GM12891 (cell line): Measurements from ENCODE around the gene CARD14.
A peak's percentile ranks its signal among the peaks of the same experiment; 100 is the strongest.

Experiments used
- DNase-seq: peaks from one replicate; pipeline ENCODE4 v3.0.0; 2011; ENCODE audit warnings: low spot score; ENCODE audit not compliant: insufficient read length
- FAIRE-seq: peaks from 2 replicates; lab custom pipeline; 2011; peaks lifted over from hg19 to GRCh38; lab: Jason Lieb, UNC
- PAX5 ChIP-seq: IDR thresholded peaks from 2 replicates; pipeline ENCODE4 v1.6.1; 2011; ENCODE audit warnings: low read length, moderate library complexity, mild to moderate bottlenecking; ENCODE audit not compliant: insufficient read depth, severe bottlenecking
- POLR2A ChIP-seq: IDR thresholded peaks from 2 replicates; pipeline ENCODE4 v1.6.1; 2011; ENCODE audit warnings: low read depth, low read length, control low read depth
- POLR2AphosphoS5 ChIP-seq: IDR thresholded peaks from 2 replicates; pipeline ENCODE4 v1.6.1; 2011; ENCODE audit warnings: low read depth, low read length, control low read depth
- POU2F2 ChIP-seq: IDR thresholded peaks from 2 replicates; pipeline ENCODE4 v1.6.1; 2011; ENCODE audit warnings: low read depth, mild to moderate bottlenecking, control low read depth, low read length, moderate library complexity
- SPI1 ChIP-seq: IDR thresholded peaks from 2 replicates; pipeline ENCODE4 v1.6.1; 2011; ENCODE audit warnings: low read depth, low read length, control low read depth
- TAF1 ChIP-seq: IDR thresholded peaks from 2 replicates; pipeline ENCODE4 v1.6.1; 2011; ENCODE audit warnings: low read depth, low read length, control low read depth

The CARD14 gene

DNA sequence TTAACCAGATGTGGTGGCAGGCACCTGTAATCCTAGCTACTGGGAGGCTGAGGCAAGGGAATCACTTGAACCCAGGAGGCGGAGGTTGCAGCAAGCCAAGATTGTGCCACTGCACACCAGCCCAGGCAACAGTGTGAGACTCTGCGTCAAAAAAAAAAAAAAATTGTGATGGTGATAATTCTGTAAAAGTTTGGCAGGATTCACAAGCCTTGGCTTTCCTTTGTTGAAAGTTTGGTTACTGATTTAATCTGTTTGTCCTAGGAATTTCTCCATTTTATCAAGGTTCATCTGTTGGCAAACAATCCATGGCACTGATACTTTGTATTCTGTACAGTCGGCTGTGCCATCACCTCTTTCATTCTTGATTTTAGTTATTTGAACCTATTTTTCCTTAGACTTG is 38.8 kb upstream of the CARD14 start:
- no peak for FAIRE-seq
- DNase-seq = no peak
- TF ChIP-seq POLR2A = no peak

DNA sequence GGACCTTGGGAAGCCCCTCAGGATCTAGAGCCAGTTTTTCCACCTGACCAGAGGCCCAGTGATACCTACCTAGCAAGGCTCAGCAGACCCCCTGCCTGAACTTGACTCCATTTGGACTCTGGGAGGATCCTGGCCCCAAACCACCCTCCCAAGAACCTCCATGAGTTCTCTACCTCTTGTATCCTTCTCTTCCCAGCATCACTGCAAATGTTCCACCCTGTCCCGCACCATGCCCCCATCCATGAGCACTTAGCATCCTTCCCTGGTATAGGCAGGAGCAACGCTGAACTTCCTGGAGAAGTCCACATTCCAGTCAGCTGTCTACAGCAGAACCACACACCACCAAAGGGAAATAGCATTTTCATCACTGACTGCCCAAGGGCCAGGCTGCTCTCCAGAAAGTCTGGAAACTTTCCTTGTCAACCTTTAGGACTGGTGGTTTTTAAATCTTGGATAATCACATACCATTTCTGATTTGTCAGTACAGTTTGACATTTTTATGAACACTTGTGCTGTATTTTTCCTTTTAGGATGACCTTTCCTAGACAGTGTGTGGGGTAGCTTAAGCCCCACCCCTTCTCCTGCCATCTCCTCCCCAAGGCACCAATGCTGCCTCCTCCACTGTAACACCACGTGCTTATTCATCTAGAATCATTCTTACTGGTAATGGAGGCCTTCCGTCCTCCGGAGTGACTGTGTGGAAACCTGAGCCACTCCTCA is 36.8 kb upstream of the CARD14 start:
- DNase-seq = no peak
- TF ChIP-seq POU2F2 = no peak
- no peak for TF ChIP-seq POLR2A
- no peak for TF ChIP-seq SPI1
- TF ChIP-seq PAX5 = no peak
- no peak for TF ChIP-seq POLR2AphosphoS5
- TF ChIP-seq TAF1 = no peak
- no peak for FAIRE-seq

DNA sequence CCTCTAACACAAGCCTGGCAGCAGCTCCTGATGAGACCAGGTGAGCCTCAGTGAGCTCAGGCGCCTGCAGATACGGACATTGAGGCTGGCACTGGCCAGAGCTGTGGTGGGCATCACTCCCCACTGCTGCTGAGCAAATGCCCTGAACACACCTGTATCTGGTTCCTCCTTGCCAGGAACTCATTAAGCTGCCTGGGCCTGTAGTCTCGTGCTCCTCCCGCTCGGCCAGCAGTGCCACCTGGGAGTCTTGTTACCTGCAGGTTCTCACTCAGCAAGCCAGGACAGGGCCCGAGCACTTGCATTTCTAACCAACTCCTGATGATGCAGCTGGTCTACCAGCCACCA is 36.2 kb upstream of the CARD14 start:
- DNase-seq (no peak), FAIRE-seq (no peak)
- TF ChIP-seq POLR2AphosphoS5 (no peak), POLR2A (no peak), PAX5 (no peak), TAF1 (no peak), POU2F2 (no peak), SPI1 (no peak)

DNA sequence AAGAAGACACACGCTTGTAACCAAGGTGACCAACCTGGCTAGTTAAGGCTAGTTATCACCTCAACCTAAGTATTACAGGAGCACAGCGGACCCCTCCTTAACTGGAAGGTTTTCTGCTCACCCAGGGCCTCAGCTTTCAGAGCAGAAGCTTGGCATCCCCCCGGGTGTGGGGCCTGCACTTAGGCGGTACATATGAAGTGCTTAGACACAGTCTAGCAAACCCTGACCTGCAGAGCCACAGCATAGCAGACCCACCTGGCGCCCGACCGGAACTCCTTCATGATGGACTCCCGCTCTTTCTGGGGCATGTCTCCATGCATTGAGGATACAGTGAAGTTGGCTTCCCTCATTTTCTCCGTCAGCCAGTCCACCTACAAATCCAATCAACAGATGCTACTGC is 32.7 kb upstream of the CARD14 start:
- DNase-seq = no peak
- FAIRE-seq = no peak
- TF ChIP-seq POU2F2 (no peak), POLR2AphosphoS5 (no peak), POLR2A (no peak), SPI1 (no peak), PAX5 (no peak), TAF1 (no peak)

DNA sequence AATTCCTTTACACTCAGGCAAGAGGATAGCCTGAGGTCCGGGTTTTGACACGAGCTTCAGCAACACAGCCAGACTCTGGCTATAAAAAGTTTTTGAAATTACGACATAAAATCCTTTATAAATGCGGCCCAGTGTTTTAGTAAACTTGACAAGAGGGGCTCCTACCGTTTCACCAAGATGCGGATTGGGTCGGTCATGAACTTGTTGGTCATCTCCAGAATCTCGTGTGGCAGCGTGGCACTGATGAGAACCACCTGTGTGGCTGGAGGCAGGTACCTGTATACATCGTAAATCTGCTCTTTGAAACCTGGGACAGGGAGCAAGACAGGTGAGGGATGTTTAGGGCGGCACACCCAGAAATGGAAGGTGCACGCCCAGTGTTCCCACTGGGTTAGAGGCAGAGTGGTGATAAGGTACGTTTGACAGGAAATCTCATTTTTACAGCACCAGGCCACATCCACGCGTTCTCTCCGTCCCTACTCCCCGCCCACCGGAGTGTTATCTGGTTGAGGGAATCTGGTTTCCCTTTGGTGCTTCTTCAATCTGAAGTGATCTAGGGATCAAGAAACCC is 30.9 kb upstream of the CARD14 start:
- DNase-seq = no peak
- TF ChIP-seq POLR2A (no peak), POU2F2 (no peak), POLR2AphosphoS5 (no peak), TAF1 (no peak), PAX5 (no peak), SPI1 (no peak)

DNA sequence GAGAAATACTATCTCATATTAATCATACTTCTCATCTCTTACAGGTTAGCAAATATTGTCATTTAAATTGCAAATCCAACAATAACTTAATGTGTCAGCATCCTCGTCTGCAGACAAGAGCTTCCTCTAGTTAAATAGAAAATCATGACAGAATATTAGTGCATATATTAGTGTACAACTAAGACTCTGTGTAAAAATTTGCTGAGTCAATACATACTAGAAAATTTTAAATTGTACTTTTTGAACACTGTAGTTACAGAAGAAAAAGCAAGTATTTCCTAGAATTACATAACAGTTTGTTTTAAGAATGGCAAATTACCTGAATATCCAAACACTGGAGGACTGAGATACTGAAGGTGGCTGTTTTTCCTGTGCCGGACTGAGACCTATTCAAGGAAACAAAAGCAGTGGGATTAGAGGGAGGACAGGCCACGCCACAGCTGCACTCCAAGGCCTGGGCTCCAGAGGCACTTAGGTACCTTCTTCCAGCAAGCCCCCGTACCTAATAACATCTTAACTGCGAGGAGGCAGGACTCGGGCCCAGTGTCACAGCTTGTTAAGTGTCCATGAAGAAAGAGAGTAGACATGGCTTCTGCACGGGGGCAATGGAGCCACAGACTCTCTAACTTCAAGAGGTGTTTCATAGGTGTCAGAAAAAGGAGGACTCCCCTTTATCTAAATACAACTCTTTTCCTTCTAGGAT is 28.2 kb upstream of the CARD14 start:
- FAIRE-seq = no peak

More for the DNA sequence above, 30.9 kb upstream of the CARD14 start:
- no peak for FAIRE-seq

DNA sequence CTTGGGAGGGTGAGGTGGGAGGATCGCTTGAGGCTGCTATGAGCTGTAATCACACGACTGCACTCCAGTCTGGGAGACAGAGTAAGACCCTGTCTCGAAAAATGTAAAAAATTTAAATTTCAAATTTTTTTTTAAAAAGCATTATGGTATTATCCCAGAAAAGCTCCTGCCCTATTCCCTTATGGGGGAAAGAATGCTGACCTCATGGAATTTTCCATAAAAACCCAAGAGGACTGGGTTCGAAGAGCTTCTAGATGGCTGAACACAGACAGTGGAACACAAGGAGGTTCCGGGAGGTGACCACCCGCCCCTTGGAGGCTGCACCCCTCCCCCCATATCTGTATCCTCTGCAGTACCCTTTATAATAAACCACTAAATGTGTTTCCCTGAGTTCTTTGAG is 26.9 kb upstream of the CARD14 start:
- DNase-seq (no peak), FAIRE-seq (no peak)
- TF ChIP-seq TAF1 (no peak), SPI1 (no peak), POLR2AphosphoS5 (no peak)

More for the DNA sequence above, 28.2 kb upstream of the CARD14 start:
- TF ChIP-seq POLR2AphosphoS5 = no peak
- no peak for TF ChIP-seq POU2F2
- TF ChIP-seq SPI1 = no peak
- TF ChIP-seq PAX5 = no peak
- TF ChIP-seq TAF1 = no peak
- no peak for TF ChIP-seq POLR2A
- DNase-seq = no peak

DNA sequence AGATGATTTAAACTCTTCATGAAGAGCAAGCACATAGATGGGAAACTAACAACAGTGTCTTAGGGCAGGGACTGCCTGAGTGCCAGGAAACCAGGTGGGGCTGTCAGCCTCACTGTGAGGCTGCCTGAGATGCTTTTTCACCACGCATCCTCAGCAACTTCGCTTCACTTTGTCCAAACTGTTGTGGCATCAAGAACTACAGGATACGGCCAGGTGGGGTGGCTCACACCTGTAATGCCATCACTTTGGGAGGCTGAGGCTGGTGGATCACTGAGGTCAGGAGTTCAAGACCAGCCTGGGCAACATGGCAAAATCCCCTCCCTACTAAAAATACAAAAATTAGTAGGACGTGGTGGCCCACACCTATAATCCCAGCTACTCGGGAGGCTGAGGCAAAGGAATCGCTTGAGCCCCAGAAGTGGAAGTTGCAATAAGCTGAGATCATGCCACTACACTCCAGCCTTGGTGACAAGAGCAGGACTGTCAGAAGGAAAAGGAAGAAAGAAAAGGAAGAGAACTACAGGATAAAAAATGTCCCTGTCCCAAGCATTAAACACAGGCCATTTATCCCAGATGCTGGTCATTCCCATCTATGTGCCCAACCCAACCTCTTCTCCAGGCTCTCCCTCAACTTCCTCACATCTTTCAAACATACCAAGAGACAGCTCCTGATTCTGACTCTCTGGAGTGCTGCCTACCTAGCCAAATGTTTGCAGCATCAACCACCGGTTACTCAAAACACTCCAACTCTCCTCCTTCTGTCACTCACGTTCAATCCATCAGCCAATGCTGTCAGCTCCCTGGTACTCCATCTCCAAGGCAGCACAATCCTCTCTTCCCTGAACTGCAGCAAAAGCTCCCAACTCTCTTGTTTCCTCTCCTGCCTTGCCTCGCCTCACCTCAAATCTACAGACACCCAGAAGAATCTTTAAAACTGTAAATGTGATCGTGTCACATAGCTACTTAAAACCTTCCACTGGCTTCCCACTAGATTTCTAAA is 24.5 kb upstream of the CARD14 start:
- DNase-seq (no peak), FAIRE-seq (peak; percentile 72)
- TF ChIP-seq POU2F2 (no peak), POLR2A (no peak)

DNA sequence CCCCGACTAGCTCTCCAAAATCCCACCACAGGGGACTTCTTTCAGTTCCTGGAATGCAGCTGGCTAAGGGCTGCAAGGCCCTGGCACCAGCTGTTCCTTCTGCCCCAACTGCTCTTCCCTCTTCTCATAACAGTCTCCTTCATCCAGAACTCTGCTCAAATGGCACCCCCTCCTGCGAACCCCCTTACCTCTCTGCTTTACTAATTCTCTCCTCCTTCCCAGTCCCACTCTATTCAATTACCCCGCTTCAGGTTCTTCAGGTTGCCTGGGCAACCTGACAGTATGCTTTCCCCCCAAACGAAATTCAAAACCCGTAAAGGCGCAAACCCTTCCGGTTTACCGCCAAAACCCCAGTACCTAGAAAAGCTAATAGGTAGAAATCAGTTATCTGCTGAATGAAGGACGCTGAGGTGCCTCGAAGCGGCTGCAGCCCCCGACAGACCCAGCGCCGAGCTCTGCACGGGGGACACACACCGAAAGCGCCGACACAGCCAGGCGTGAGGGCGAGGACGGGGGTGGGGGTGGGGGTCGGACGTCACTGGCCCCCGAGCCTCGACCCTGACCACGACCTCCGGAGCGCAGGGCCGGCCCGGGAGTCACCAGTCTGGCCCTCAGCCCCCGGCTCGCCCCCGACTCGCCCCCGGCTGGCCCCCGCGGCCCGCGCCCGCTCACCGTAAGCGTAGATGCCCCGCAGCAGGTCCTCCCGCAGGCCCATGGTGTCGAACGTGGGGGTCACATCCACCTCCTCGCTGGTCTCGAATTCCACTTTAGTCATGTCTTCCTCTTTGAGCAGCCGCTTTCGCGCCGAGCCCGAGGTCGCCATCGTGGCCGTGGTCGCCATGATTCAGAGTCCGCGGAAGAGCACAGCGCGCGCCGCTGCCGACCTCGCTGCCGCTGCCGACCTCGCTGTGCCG is 23.5 kb upstream of the CARD14 start:
- no peak for DNase-seq
- FAIRE-seq = no peak
- TF ChIP-seq POU2F2 (no peak), SPI1 (0 out of 2 replicates have a peak, but pooled peaks have one; percentile 14)
